GM19023 (cell line): ENCODE data around the gene PCDHA7.
"Not testable (repeated sequence)": the region's sequence is repeated elsewhere in the genome, so short reads cannot be mapped to it uniquely, and the experiment has no call there.

ENCODE experiments used
- ATAC-seq: cut with Tn5 transposase; IDR thresholded peaks from one replicate; pipeline ENCODE4 v1.9.1; 2021; ENCODE audit warnings: mild to moderate bottlenecking, moderate library complexity; ENCODE audit not compliant: unreplicated experiment

PCDHA7 gene

DNA sequence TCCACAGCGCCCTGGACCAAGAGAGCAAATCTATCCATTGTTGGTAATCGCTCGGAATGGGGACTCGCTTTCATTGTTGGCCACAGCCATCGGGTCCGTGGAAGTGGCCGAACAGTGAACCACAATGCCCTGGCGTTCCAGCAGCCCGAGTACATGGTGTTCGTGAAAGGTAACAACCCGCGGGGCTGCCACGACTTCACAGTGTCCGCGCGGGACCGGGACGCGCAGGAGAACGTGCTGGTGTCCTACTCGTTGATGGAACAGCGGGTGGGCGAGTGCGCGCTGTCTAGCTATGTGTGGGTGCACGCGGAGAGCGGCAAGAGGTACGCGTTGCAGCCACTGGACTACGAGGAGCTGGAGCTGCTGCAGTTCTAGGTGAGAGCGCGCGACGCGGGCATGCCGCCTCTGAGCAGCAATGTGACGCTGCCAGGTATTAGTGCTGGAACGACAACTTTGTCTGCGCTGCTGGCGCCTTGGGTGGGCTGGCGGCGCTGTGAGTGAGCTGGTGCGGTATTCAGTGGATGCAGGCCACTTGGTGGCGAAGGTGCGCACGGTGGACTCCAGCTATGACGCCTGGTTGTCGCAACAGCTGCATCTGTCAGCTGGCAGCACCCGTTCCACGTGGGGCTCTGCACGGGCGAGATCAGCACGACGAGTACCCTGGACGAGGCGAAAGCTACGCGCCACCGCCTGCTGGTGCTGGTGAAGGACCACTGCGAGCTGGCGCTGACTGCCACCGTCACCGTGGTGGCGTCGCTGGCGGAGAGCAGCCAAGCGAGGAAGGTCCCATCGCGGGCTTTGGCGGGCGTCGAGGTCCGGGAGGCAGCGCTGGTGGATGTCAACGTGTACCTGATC lies 28.6 kb downstream of the PCDHA7 start:
- ATAC-seq: no peak

DNA sequence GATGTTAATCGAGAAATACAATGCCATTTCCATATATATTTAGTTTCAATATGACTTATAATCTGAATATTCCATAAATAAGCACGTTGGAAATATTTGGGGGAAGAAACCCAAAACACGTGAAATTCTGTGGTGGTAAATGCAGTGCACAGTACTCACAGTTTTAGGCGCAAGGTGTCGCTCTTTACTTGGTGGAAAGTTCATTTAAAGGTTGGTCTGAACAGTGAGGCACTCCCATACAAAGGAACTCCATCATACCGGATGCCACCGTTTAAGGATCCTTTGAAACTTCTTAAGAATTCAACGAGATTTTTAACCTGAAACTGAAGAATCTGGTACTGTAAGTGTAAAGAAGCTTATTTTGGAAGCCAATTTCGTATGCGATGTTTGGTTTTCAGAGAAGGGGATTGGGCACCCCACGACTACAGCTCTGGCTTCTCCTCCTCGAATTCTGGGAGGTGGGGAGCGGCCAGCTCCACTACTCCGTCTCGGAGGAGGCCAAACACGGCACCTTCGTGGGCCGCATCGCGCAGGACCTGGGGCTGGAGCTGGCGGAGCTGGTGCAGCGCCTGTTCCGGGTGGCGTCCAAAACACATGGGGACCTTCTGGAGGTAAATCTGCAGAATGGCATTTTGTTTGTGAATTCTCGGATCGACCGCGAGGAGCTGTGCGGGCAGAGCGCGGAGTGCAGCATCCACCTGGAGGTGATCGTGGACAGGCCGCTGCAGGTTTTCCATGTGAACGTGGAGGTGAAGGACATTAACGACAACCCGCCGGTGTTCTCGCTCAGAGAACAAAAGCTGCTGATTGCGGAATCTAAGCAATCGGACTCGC lies 34.9 kb downstream of the PCDHA7 start, which contains the start of gene PCDHA11:
Gene PCDHA11 (plus strand): TSS at position 237 of the 834 bp plus-strand sequence. CDS start 147 bp downstream, at position 384.
- no peak for ATAC-seq

DNA sequence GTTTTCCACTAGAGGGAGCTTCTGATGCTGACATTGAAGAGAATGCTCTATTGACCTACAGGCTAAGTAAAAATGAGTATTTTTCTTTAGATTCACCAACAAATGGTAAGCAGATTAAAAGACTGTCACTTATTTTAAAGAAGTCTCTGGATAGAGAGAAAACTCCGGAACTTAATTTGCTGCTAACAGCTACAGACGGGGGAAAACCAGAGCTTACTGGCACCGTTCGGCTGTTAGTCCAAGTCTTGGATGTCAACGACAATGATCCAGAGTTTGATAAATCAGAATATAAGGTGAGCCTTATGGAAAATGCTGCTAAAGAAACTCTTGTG lies 35.5 kb downstream of the PCDHA7 start:
- ATAC-seq: no peak

DNA sequence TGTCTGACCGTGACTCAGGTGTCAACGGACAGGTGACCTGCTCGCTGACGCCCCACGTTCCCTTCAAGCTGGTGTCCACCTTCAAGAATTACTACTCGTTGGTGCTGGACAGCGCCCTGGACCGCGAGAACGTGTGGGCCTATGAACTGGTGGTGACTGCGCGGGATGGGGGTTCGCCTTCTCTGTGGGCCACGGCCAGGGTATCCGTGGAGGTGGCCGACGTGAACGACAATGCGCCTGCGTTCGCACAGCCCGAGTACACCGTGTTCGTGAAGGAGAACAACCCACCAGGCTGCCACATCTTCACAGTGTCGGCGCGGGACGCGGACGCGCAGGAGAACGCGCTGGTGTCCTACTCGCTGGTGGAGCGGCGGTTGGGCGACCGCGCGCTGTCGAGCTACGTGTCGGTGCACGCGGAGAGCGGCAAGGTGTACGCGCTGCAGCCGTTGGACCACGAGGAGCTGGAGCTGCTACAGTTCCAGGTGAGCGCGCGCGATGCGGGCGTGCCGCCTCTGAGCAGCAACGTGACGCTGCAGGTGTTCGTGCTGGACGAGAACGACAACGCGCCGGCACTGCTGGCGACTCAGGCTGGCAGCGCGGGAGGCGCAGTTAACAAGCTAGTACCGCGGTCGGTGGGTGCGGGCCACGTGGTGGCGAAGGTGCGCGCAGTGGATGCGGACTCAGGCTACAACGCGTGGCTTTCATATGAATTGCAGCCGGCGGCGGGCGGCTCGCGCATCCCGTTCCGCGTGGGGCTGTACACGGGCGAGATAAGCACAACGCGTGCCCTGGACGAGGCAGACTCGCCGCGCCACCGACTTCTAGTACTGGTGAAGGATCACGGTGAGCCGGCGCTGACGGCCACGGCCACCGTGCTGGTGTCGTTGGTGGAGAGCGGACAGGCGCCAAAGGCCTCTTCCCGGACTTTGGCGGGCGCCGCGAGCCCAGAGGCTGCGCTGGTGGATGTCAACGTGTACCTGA lies 36.4 kb downstream of the PCDHA7 start:
- ATAC-seq: no peak

DNA sequence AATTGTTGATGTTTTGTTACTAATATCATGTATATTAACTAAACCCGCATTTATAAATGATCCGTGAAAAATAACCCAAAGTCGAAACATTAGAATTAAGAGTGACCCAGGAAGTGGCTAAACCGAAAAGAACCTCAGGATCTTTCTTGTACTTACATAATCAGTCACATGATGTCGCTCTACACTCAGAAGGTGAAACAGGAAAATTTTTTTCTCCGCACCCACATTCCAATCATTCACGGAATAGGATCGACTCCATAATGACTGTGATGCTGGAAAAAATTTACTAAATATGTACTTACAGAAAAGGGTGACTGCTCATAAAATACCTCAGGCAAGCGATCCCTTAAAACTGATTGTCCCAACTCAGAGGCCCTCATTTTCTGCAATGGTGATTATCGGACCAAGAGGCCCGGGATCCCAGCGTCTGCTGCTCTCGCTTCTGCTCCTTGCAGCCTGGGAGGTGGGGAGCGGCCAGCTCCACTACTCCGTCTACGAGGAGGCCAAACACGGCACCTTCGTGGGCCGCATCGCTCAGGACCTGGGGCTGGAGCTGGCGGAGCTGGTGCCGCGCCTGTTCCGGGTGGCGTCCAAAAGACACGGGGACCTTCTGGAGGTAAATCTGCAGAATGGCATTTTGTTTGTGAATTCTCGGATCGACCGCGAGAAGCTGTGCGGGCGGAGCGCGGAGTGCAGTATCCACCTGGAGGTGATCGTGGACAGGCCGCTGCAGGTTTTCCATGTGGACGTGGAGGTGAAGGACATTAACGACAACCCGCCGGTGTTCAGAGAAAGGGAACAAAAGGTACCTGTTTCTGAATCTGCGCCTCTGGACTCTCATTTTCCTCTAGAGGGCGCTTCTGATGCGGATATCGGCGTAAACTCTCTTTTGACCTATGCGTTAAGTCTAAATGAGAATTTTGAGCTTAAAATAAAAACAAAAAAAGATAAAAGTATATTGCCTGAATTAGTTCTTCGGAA lies 41.3 kb downstream of the PCDHA7 start, which contains the start of gene PCDHA12:
Gene PCDHA12 (plus strand): TSS at position 224 of the 981 bp plus-strand sequence. CDS start 165 bp downstream, at position 389.
- ATAC-seq: no peak

DNA sequence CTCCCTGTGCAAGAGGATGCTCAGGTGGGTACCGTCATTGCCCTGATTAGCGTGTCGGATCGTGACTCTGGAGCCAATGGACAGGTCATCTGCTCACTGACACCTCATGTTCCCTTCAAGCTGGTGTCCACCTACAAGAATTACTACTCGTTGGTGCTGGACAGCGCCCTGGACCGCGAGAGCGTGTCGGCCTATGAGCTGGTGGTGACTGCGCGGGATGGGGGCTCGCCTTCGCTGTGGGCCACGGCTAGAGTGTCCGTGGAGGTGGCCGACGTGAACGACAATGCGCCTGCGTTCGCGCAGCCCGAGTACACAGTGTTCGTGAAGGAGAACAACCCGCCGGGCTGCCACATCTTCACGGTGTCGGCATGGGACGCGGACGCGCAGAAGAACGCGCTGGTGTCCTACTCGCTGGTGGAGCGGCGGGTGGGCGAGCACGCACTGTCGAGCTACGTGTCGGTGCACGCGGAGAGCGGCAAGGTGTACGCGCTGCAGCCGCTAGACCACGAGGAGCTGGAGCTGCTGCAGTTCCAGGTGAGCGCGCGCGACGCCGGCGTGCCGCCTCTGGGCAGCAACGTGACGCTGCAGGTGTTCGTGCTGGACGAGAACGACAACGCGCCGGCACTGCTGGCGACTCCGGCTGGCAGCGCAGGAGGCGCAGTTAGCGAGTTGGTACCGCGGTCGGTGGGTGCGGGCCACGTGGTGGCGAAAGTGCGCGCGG lies 42.6 kb downstream of the PCDHA7 start:
- not testable (repeated sequence) for ATAC-seq

DNA sequence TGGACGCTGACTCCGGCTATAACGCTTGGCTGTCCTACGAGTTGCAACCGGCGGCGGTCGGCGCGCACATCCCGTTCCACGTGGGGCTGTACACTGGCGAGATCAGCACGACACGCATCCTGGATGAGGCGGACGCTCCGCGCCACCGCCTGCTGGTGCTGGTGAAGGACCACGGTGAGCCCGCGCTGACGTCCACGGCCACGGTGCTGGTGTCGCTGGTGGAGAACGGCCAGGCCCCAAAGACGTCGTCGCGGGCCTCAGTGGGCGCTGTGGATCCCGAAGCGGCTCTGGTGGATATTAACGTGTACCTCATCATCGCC lies 43.2 kb downstream of the PCDHA7 start:
- ATAC-seq: no peak

DNA sequence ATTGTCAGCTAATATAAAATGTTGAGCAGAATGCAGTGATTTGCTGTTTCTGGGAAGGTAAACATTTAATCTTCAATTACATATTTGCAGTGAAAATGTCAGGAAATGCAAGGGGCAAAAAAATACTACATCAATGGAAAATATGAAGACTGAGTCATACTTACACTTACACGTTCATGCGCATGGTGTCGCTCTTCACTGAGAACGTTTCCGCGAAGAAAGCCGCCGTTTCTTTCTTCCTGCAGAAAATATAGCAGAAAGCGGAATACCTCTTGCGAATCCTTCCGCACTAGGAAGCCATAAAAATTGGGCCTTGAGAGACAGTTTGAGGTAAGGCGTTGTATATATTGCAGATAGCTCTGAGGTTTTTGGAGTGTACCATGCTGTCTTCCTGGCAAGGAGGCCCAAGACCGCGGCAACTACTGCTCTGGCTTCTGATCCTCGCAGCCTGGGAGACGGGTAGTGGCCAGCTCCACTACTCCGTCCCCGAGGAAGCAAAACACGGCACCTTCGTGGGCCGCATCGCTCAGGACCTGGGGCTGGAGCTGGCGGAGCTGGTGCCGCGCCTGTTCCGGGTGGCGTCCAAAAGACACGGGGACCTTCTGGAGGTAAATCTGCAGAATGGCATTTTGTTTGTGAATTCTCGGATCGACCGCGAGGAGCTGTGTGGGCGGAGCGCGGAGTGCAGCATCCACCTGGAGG lies 48.0 kb downstream of the PCDHA7 start, which contains the start of gene PCDHA13:
Gene PCDHA13 (plus strand): TSS at position 236 of the 702 bp plus-strand sequence. CDS start 145 bp downstream, at position 381.
- ATAC-seq: no peak

DNA sequence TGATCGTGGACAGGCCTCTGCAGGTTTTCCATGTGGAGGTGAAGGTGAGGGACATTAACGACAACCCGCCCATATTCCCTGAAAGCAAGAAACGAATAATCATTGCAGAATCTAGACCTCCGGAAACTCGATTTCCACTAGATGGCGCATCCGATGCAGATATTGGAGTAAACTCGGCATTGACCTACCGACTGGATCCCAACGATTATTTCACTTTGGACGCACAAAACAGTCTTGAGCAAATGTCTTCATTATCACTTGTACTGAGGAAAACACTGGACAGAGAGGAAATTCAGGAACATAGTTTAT lies 48.5 kb downstream of the PCDHA7 start:
- no peak for ATAC-seq

DNA sequence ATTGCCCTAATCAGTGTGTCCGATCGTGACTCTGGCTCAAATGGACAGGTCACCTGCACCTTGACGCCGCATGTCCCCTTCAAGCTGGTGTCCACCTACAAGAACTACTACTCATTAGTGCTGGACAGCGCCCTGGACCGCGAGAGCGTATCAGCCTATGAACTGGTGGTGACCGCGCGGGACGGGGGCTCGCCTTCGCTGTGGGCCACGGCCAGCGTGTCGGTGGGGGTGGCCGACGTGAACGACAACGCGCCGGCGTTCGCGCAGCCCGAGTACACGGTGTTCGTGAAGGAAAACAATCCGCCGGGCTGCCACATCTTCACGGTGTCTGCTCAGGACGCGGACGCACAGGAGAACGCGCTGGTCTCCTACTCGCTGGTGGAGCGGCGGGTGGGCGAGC lies 49.3 kb downstream of the PCDHA7 start:
- no peak for ATAC-seq

DNA sequence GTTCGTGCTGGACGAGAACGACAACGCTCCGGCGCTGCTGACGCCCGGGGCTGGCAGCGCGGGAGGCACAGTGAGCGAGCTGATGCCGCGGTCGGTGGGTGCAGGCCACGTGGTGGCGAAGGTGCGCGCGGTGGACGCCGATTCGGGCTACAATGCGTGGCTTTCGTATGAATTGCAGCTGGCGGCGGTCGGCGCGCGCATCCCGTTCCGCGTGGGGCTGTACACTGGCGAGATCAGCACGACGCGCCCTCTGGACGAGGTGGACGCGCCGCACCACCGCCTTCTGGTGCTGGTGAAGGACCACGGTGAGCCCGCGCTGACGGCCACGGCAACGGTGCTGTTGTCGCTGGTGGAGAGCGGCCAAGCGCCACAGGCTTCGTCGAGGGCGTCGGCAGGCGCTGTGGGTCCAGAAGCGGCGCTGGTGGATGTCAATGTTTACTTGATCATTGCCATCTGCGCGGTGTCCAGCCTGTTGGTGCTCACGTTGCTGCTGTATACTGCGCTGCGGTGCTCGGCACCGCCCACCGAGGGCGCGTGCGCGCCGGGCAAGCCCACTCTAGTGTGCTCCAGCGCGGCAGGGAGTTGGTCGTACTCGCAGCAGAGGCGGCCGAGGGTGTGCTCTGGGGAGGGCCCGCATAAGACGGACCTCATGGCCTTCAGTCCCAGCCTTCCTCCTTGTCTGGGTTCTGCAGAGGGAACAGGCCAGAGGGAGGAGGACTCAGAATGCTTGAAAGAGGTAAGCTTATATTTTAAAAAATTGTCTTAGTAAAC lies 50.0 kb downstream of the PCDHA7 start:
- no peak for ATAC-seq
